Epithelial cell of proximal tubule (primary cell): Measurements from ENCODE around the gene ERICH6. TPM values are rescaled to one million over a fixed set of nuclear protein-coding genes. Genes with fewer than 3 reads are reported as not detected.

Source experiments
- DNase-seq: peaks from one replicate; pipeline ENCODE4 v3.0.0-alpha.2; 2011; ENCODE audit warnings: low read depth
- H3K4me3 ChIP-seq: 2 replicates; pipeline ENCODE4 v1.5.1; 2011; ENCODE audit warnings: low read depth, mild to moderate bottlenecking, low read length
- CTCF ChIP-seq: conservative IDR thresholded peaks from 2 replicates; pipeline ENCODE4 v1.5.1; 2012; ENCODE audit warnings: low read depth, mild to moderate bottlenecking, low read length
- total RNA-seq: library from RNA; depleted of rRNA; stranded (reverse); fragments of >200 nt; gene quantifications from 2 replicates; pipeline ENCODE4 v1.2.3, GENCODE V29; 2015

Gene ERICH6
- total RNA-seq, 1 donor from 2014 or later = not detected

- no peak for TF ChIP-seq CTCF
- no peak overlapping the region for H3K4me3 ChIP-seq
These were observed 41.1 kb downstream of the ERICH6 start for GRCh38 chr3:150662410-150663200.

GRCh38 chr3:150656316-150656715, 47.4 kb downstream of the ERICH6 start:
- no peak for DNase-seq
- H3K4me3 ChIP-seq = no peak overlapping the region
- no peak for TF ChIP-seq CTCF

More at GRCh38 chr3:150662410-150663200, 41.1 kb downstream of the ERICH6 start:
- no peak for DNase-seq

GRCh38 chr3:150653110-150653561, 50.6 kb downstream of the ERICH6 start:
- peak; percentile 55 for DNase-seq
- no peak for TF ChIP-seq CTCF
- H3K4me3 ChIP-seq = no peak overlapping the region

- DNase-seq = no peak
- TF ChIP-seq CTCF = no peak
- H3K4me3 ChIP-seq = no peak overlapping the region
These were observed 63.5 kb downstream of the ERICH6 start for GRCh38 chr3:150640256-150640655.

- no peak for DNase-seq
These were observed 64.5 kb downstream of the ERICH6 start for GRCh38 chr3:150639262-150639661.

GRCh38 chr3:150636258-150636657, 67.5 kb downstream of the ERICH6 start:
- TF ChIP-seq CTCF = no peak
- no peak overlapping the region for H3K4me3 ChIP-seq
- no peak for DNase-seq

More at GRCh38 chr3:150639262-150639661, 64.5 kb downstream of the ERICH6 start:
- no peak for TF ChIP-seq CTCF
- no peak overlapping the region for H3K4me3 ChIP-seq

GRCh38 chr3:150635526-150635925, 68.2 kb downstream of the ERICH6 start:
- TF ChIP-seq CTCF = no peak
- DNase-seq = no peak
- H3K4me3 ChIP-seq = no peak overlapping the region
